ACC112 (cell line): ENCODE measurements around the gene KCNJ14.
"Not testable (repeated sequence)": the region's sequence is repeated elsewhere in the genome, so short reads cannot be mapped to it uniquely, and the experiment has no call there.

Experiments
- H2AFZ ChIP-seq: fragments of 200-600 bp; sonication (generic); one replicate; pipeline ENCODE4 v1.6.0; 2017; ENCODE audit warnings: antibody characterized with exemption, low read length; ENCODE audit not compliant: unreplicated experiment
- H3K27ac ChIP-seq: fragments of 200-600 bp; sonication (generic); 2 replicates; pipeline ENCODE4 v1.5.1; 2014; ENCODE audit warnings: low read depth, mild to moderate bottlenecking, antibody characterized with exemption, low read length, moderate library complexity
- H3K27me3 ChIP-seq: fragments of 200-600 bp; sonication (generic); 2 replicates; pipeline ENCODE4 v1.6.1; 2014; ENCODE audit warnings: mild to moderate bottlenecking, antibody characterized with exemption, low read length, moderate library complexity, mixed read lengths; ENCODE audit not compliant: insufficient read depth
- H3K36me3 ChIP-seq: fragments of 200-600 bp; sonication (generic); 2 replicates; pipeline ENCODE4 v1.6.1; 2016; ENCODE audit warnings: mild to moderate bottlenecking, antibody characterized with exemption, low read length, moderate library complexity, mixed read lengths; ENCODE audit not compliant: insufficient read depth
- H3K4me1 ChIP-seq: fragments of 200-600 bp; sonication (generic); one replicate; pipeline ENCODE4 v1.6.1; 2016; ENCODE audit warnings: low read length, mixed read lengths; ENCODE audit not compliant: insufficient read depth, unreplicated experiment, control insufficient read depth
- H3K4me3 ChIP-seq: fragments of 200-600 bp; sonication (generic); 2 replicates; pipeline ENCODE4 v1.5.1; 2014; ENCODE audit warnings: mild to moderate bottlenecking, low read depth, low read length
- H3K79me2 ChIP-seq: fragments of 200-600 bp; sonication (generic); one replicate; pipeline ENCODE4 v1.6.0; 2016; ENCODE audit warnings: low read length; ENCODE audit not compliant: control insufficient read depth, unreplicated experiment, insufficient read depth

The KCNJ14 gene

GRCh38 chr19:48480558-48481500, 25.5 kb downstream of the KCNJ14 start:
- H3K27ac ChIP-seq: no peak overlapping the region
- H3K27me3 ChIP-seq: no peaks in the 10 kb centered on the region
- H2AFZ ChIP-seq: no peak overlapping the region
- no peaks in the 10 kb centered on the region for H3K36me3 ChIP-seq
- peaks cover 9% of the 10 kb centered on the region for H3K4me1 ChIP-seq
- H3K4me3 ChIP-seq: no peak overlapping the region
- H3K79me2 ChIP-seq: no peaks in the 10 kb centered on the region

- Histone ChIP-seq H3K27me3 (no peaks in the 10 kb centered on the region), H3K4me3 (no peak overlapping the region), H2AFZ (no peak overlapping the region), H3K36me3 (no peaks in the 10 kb centered on the region), H3K27ac (no peak overlapping the region), H3K4me1 (peaks cover 9% of the 10 kb centered on the region), H3K79me2 (no peaks in the 10 kb centered on the region)
Measured at GRCh38 chr19:48481846-48482639, 26.7 kb downstream of the KCNJ14 start.

GRCh38 chr19:48483301-48483700, 27.9 kb downstream of the KCNJ14 start:
- Histone ChIP-seq H3K27me3 (no peaks in the 10 kb centered on the region), H3K4me3 (no peak overlapping the region), H2AFZ (no peak overlapping the region), H3K36me3 (no peaks in the 10 kb centered on the region), H3K4me1 (peaks cover 19% of the 10 kb centered on the region), H3K27ac (no peak overlapping the region), H3K79me2 (no peaks in the 10 kb centered on the region)

- Histone ChIP-seq H3K79me2 (no peaks in the 10 kb centered on the region), H3K4me1 (peaks cover 22% of the 10 kb centered on the region), H3K27ac (no peak overlapping the region), H2AFZ (no peak overlapping the region), H3K27me3 (no peaks in the 10 kb centered on the region), H3K36me3 (no peaks in the 10 kb centered on the region), H3K4me3 (no peak overlapping the region)
Measured at GRCh38 chr19:48484247-48484893, 29.0 kb downstream of the KCNJ14 start.

GRCh38 chr19:48484931-48485612, 29.7 kb downstream of the KCNJ14 start:
- Histone ChIP-seq H3K79me2 (no peaks in the 10 kb centered on the region), H3K4me3 (no peak overlapping the region), H3K36me3 (no peaks in the 10 kb centered on the region), H2AFZ (no peak overlapping the region), H3K27ac (no peak overlapping the region), H3K4me1 (peaks cover 22% of the 10 kb centered on the region), H3K27me3 (no peaks in the 10 kb centered on the region)

GRCh38 chr19:48486706-48487105, 31.3 kb downstream of the KCNJ14 start:
- H3K79me2 ChIP-seq, H2AFZ ChIP-seq, H3K4me3 ChIP-seq, H3K27ac ChIP-seq, H3K27me3 ChIP-seq, H3K36me3 ChIP-seq: not testable (repeated sequence)
- peaks cover 22% of the 10 kb centered on the region for H3K4me1 ChIP-seq

GRCh38 chr19:48487544-48487943, 32.2 kb downstream of the KCNJ14 start:
- Histone ChIP-seq H3K4me3 (no peak overlapping the region), H3K36me3 (no peaks in the 10 kb centered on the region), H3K79me2 (no peaks in the 10 kb centered on the region), H3K27ac (no peak overlapping the region), H3K27me3 (peaks cover 4% of the 10 kb centered on the region; the same call in 1 of the 2 replicates), H2AFZ (no peak overlapping the region), H3K4me1 (peaks cover 13% of the 10 kb centered on the region)

- Histone ChIP-seq H3K27ac (no peak overlapping the region), H3K79me2 (no peaks in the 10 kb centered on the region), H3K4me3 (no peak overlapping the region), H3K4me1 (peaks cover 13% of the 10 kb centered on the region), H3K36me3 (no peaks in the 10 kb centered on the region), H2AFZ (no peak overlapping the region), H3K27me3 (peaks cover 4% of the 10 kb centered on the region; the same call in 1 of the 2 replicates)
Measured at GRCh38 chr19:48487948-48488347, 32.6 kb downstream of the KCNJ14 start.

- H3K36me3 ChIP-seq, H3K27ac ChIP-seq, H2AFZ ChIP-seq, H3K79me2 ChIP-seq, H3K27me3 ChIP-seq, H3K4me3 ChIP-seq: not testable (repeated sequence)
- H3K4me1 ChIP-seq: peaks cover 13% of the 10 kb centered on the region
Measured at GRCh38 chr19:48488478-48488877, 33.1 kb downstream of the KCNJ14 start.

- H3K27ac ChIP-seq: no peak overlapping the region
- peaks cover 4% of the 10 kb centered on the region; the same call in 1 of the 2 replicates for H3K27me3 ChIP-seq
- H3K4me1 ChIP-seq: peaks cover 13% of the 10 kb centered on the region
- H2AFZ ChIP-seq: no peak overlapping the region
- H3K4me3 ChIP-seq: no peak overlapping the region
- no peaks in the 10 kb centered on the region for H3K36me3 ChIP-seq
- no peaks in the 10 kb centered on the region for H3K79me2 ChIP-seq
Measured at GRCh38 chr19:48489608-48490216, 34.3 kb downstream of the KCNJ14 start.
